CD14-positive monocyte (primary cell): ENCODE data around the gene AGK. TPM values are rescaled to one million over a fixed set of nuclear protein-coding genes. Genes with fewer than 3 reads are reported as not detected.

ENCODE experiments used
- DNase-seq, 3 donors: peaks; one replicate each; pipeline ENCODE4 v3.0.0-alpha.2; 2011 to 2022
- H2AFZ ChIP-seq: 2 replicates; pipeline ENCODE4 v1.6.0; 2012; ENCODE audit warnings: mild to moderate bottlenecking, low read depth, low read length, inconsistent platforms; ENCODE audit not compliant: insufficient read depth, poor library complexity, severe bottlenecking
- H3K27ac ChIP-seq, 2 donors: 1 replicate in 1 of 2; 2 replicates in 1 of 2; pipeline ENCODE4 v1.5.1; 2012 to 2013; ENCODE audit warnings: low read length in 2 of 2, control low read depth in 1 of 2, inconsistent platforms in 1 of 2, low read depth in 1 of 2, mild to moderate bottlenecking in 1 of 2
- H3K27me3 ChIP-seq, 2 donors: one replicate each; pipeline versions ENCODE4 v1.6.0 to v1.6.1; 2011 to 2013; ENCODE audit warnings: low read length in 2 of 2; ENCODE audit not compliant: control insufficient read depth in 2 of 2, insufficient read depth in 2 of 2
- H3K36me3 ChIP-seq, 2 donors: replicated peaks in 1 of 2; 1 replicate in 1 of 2; 2 replicates in 1 of 2; pipeline versions ENCODE4 v1.5.1 to v1.6.1; 2012 to 2013; ENCODE audit warnings: low read length in 2 of 2, control low read depth in 1 of 2, inconsistent platforms in 1 of 2, mild to moderate bottlenecking in 1 of 2; ENCODE audit not compliant: insufficient read depth in 2 of 2, control insufficient read depth in 1 of 2
- H3K4me1 ChIP-seq, 2 donors: 1 replicate in 1 of 2; 2 replicates in 1 of 2; pipeline versions ENCODE4 v1.5.1 to v1.6.1; 2012 to 2013; ENCODE audit warnings: low read length in 2 of 2, control low read depth in 1 of 2, inconsistent platforms in 1 of 2, mild to moderate bottlenecking in 1 of 2, moderate library complexity in 1 of 2; ENCODE audit not compliant: insufficient read depth in 2 of 2, control insufficient read depth in 1 of 2
- H3K4me2 ChIP-seq: replicated peaks from 2 replicates; pipeline ENCODE3; 2012; ENCODE audit warnings: low read length, moderate library complexity, mild to moderate bottlenecking; ENCODE audit not compliant: poor library complexity, severe bottlenecking; ENCODE audit errors: extremely low read depth
- H3K4me3 ChIP-seq, 3 experiments: fragments of 200-600 bp in 1 of 3; sonication (generic) in 1 of 3; replicated peaks in 1 of 3; 1 replicate in 2 of 3; 2 replicates in 1 of 3; pipeline ENCODE4 v1.5.1; 2011 to 2013; ENCODE audit warnings: low read length in 3 of 3, mild to moderate bottlenecking in 3 of 3, control low read depth in 2 of 3, low read depth in 2 of 3, inconsistent platforms in 1 of 3, moderate library complexity in 1 of 3
- H3K79me2 ChIP-seq: 2 replicates; pipeline ENCODE4 v1.6.0; 2012; ENCODE audit warnings: mild to moderate bottlenecking, control low read depth, inconsistent platforms, low read length, moderate library complexity; ENCODE audit not compliant: insufficient read depth
- H3K9ac ChIP-seq: 2 replicates; pipeline ENCODE4 v1.6.0; 2017; ENCODE audit warnings: low read length, mild to moderate bottlenecking; ENCODE audit not compliant: insufficient read depth, poor library complexity, severe bottlenecking
- H3K9me3 ChIP-seq, 2 donors: replicated peaks in 1 of 2; 1 replicate in 1 of 2; 2 replicates in 1 of 2; pipeline versions ENCODE4 v1.5.1 to v1.6.1; 2012 to 2013; ENCODE audit warnings: low read length in 2 of 2, control low read depth in 1 of 2; ENCODE audit not compliant: control insufficient read depth in 1 of 2, insufficient read depth in 1 of 2
- H4K20me1 ChIP-seq: 2 replicates; pipeline ENCODE4 v1.6.0; 2012; ENCODE audit warnings: mild to moderate bottlenecking, low read length, control low read depth, moderate library complexity; ENCODE audit not compliant: insufficient read depth
- H3K27ac Mint-ChIP-seq, 7 donors: one replicate each; pipeline ENCODE4 v1.8.0; 2020; ENCODE audit warnings: mild to moderate bottlenecking in 7 of 7, mixed read lengths in 7 of 7, moderate library complexity in 6 of 7, inconsistent platforms in 2 of 7
- H3K27me3 Mint-ChIP-seq, 3 donors: one replicate each; pipeline ENCODE4 v1.8.0; 2021 to 2022; ENCODE audit warnings: low read depth in 3 of 3, mild to moderate bottlenecking in 3 of 3, mixed read lengths in 3 of 3, moderate library complexity in 3 of 3, inconsistent platforms in 1 of 3
- H3K36me3 Mint-ChIP-seq, 2 donors: one replicate each; pipeline ENCODE4 v1.8.0; 2020; ENCODE audit warnings: mixed read lengths in 2 of 2, inconsistent platforms in 1 of 2, mild to moderate bottlenecking in 1 of 2
- H3K4me1 Mint-ChIP-seq: one replicate; pipeline ENCODE4 v1.8.0; 2020; ENCODE audit warnings: mild to moderate bottlenecking, mixed read lengths
- H3K4me3 Mint-ChIP-seq, 2 donors: one replicate each; pipeline ENCODE4 v1.8.0; 2020; ENCODE audit warnings: mild to moderate bottlenecking in 2 of 2, mixed read lengths in 2 of 2, moderate library complexity in 1 of 2
- H3K9me3 Mint-ChIP-seq, 7 donors: one replicate each; pipeline ENCODE4 v1.8.0; 2020 to 2022; ENCODE audit warnings: mixed read lengths in 7 of 7, mild to moderate bottlenecking in 6 of 7, moderate library complexity in 6 of 7, inconsistent platforms in 2 of 7
- CTCF ChIP-seq: fragments of 200-600 bp; IDR thresholded peaks from one replicate; pipeline ENCODE4 v1.8.0; 2022; ENCODE audit warnings: antibody characterized with exemption, mild to moderate bottlenecking
- WGBS: methylation state at CpG from one replicate; pipeline ENCODE4 v1.1.5; 2013; ENCODE audit warnings: missing lambda C conversion rate; ENCODE audit not compliant: insufficient coverage; 5-methylcytosine and 5-hydroxymethylcytosine counted together
- intact Hi-C, 2 donors: fragments of 100-400 bp; cut with micrococcal nuclease; formaldehyde crosslinking; loops; one replicate each; pipeline versions ENCODE4 v1.15.0 to v1.15.1; 2023
- polyA plus RNA-seq, 3 donors: library from polyadenylated mRNA; depleted of rRNA in 1 of 3; unstranded in 2 of 3; stranded (reverse) in 1 of 3; fragments of 300-500 nt in 2 of 3; fragments of >200 nt in 1 of 3; fragmentation: Illumina TruSeq in 2 of 3; gene quantifications; 1 replicate in 2 of 3; 2 replicates in 1 of 3; pipeline ENCODE4 v1.2.3, GENCODE V29; 2012 to 2021

Gene AGK
- polyA plus RNA-seq, 3 donors = 10.0 to 11.0 (median 11.0) TPM

- no peak overlapping the region for H3K4me3 ChIP-seq
- peaks cover 6% of the 10 kb centered on the region for H3K4me1 Mint-ChIP-seq
- H3K27me3 ChIP-seq = no peaks in the 10 kb centered on the region
- H3K27ac Mint-ChIP-seq = peak overlapping the region in 3 of 7 donors; percentile 18 to 52 (median 32)
- H3K79me2 ChIP-seq = no peaks in the 10 kb centered on the region
- H3K9me3 Mint-ChIP-seq = no peaks in the 10 kb centered on the region
- H3K36me3 Mint-ChIP-seq = peaks cover 30 to 34% of the 10 kb centered on the region in 2 donors
- no peak overlapping the region for H3K4me3 Mint-ChIP-seq
- no peaks in the 10 kb centered on the region for H3K9me3 ChIP-seq
- H2AFZ ChIP-seq = no peak overlapping the region
- H4K20me1 ChIP-seq = no peaks in the 10 kb centered on the region
- no peak for DNase-seq
- 100% methylated on average over 1 of the region's 6 CpGs for WGBS
- H3K4me2 ChIP-seq = no peak overlapping the region
- no peak for TF ChIP-seq CTCF
- H3K36me3 ChIP-seq = peaks cover 15 to 61% of the 10 kb centered on the region in 2 donors
- no peak overlapping the region for H3K9ac ChIP-seq
- H3K27ac ChIP-seq = no peak overlapping the region
- H3K27me3 Mint-ChIP-seq = no peaks in the 10 kb centered on the region
- intact Hi-C loops = no loop called here
- no peaks in the 10 kb centered on the region for H3K4me1 ChIP-seq
Measured at GRCh38 chr7:141648276-141649114, 97.3 kb downstream of the AGK start.

DNA sequence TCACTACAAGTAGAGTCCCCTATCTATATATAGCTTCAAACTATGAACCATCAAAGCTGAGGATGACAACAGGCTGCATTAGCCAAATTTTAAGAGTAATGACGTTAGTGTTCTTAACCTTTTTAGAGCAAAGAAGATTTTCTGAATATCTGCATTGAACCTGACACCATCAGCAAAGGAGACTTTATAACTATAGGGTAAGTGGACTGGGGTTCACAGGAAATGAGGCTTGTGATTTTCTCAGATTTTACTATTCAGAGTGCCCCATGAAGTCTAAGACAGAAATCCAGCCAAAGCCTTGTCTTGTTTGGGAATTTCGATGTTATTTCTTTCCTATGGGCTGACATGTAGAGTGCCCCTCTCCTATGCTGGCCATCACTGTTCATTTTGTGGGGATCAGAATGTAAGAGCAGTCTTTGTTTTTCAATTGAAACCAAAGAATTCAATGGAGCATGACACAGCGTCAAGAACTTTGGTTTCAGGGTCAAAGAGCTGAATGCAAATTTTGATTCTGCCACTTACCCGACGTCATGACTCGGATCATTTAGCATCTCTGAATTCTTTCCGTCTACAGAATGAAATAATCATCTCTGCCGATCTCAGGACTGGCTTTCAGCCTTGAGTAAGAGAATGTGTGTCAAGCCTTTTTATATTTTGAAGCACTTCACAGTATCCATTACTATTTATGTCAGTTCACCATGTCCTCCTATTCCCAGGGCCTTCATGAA lies 98.1 kb downstream of the AGK start:
- Histone ChIP-seq H2AFZ (no peak overlapping the region), H3K27me3 (no peaks in the 10 kb centered on the region), H4K20me1 (no peaks in the 10 kb centered on the region), H3K4me2 (no peak overlapping the region), H3K79me2 (no peaks in the 10 kb centered on the region), H3K36me3 (peaks cover 15 to 56% of the 10 kb centered on the region in 2 donors), H3K27ac (no peak overlapping the region), H3K9me3 (no peaks in the 10 kb centered on the region), H3K4me1 (no peaks in the 10 kb centered on the region), H3K4me3 (no peak overlapping the region), H3K9ac (no peak overlapping the region)
- 98% methylated on average over 4 of the region's 8 CpGs for WGBS
- DNase-seq = no peak
- TF ChIP-seq CTCF = no peak
- no peak overlapping the region for H3K4me3 Mint-ChIP-seq
- intact Hi-C loops = no loop called here
- no peaks in the 10 kb centered on the region for H3K27me3 Mint-ChIP-seq
- peaks cover 32 to 34% of the 10 kb centered on the region in 2 donors for H3K36me3 Mint-ChIP-seq
- H3K4me1 Mint-ChIP-seq = peaks cover 6% of the 10 kb centered on the region
- no peak overlapping the region for H3K27ac Mint-ChIP-seq
- no peaks in the 10 kb centered on the region for H3K9me3 Mint-ChIP-seq
